ENCODE results near the gene CCHCR1. TPM values are rescaled to one million over a fixed set of nuclear protein-coding genes. Genes with fewer than 3 reads are reported as not detected.
A peak's percentile ranks its signal among the peaks of the same experiment; 100 is the strongest.

Gene CCHCR1
- total RNA-seq, 5 donors from 2014 or later (not counting 1 experiment from before 2014, with no cell fraction given) = 20.7 to 38.6 (median 28.1) TPM

DNA sequence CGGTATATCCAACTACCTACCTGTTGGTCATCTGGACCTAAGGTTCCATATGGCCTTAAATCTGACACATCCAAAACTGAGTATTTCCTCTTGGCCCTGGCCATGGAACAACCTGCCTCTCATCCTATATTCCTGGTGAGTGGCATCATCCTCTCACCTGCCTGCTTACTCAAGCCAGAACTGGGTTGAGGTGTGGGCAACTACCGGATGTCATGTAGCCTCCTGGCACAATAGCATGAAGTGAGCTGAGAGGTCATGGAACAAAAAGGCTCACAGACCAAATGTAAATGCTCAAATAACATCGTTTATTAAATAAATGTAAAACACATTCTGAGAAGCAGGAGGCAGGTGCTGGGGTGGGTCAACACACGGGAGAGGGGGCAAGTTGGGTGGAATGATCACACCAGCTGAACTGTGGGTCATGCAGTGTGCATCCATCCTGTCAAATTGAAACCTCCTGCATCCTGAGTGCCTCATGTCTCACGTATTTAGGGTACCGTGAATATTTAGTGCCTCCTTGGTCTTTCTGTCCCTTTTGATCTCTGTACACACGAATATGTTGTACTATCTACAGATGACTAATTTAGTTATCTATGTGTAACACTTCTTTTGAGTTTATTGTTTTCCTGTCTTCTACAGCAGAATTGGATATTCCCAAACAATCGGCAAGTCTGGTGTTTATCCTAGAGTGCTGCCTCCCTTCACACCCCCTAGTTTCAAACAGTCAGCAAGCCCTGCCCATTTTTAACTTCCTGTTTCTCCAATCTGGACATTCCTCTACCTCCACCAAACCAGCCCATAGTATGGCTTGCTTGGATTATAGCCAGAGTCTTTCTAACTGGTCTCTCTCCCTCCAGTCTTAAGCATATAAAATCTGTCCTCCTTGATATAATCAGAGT is 20.8 kb upstream of the CCHCR1 start:
- Histone ChIP-seq H3K4me1 (ENCODE audit: control insufficient read depth in 1 of 2, extremely low read depth in 1 of 2, insufficient read depth in 2 of 2, low read length in 2 of 2) (peaks cover 0 to 27% of the 10 kb centered on the region in 2 experiments), H3K4me3 (ENCODE audit: control insufficient read depth in 1 of 2, extremely low read depth in 1 of 2, low read length in 1 of 2) (no peak overlapping the region), H3K27ac (ENCODE audit: low read length) (no peak overlapping the region), H3K36me3 (ENCODE audit: control insufficient read depth in 2 of 2, extremely low read depth in 1 of 2, insufficient read depth in 1 of 2, low read length in 1 of 2) (no peaks in the 10 kb centered on the region), H3K27me3 (replicated peaks in 1 of 2; ENCODE audit: control insufficient read depth in 2 of 2, extremely low read depth in 1 of 2, insufficient read depth in 2 of 2, low read length in 1 of 2) (no peaks in the 10 kb centered on the region), H3K9me3 (no peaks in the 10 kb centered on the region)
- H3K27me3 Mint-ChIP-seq = no peaks in the 10 kb centered on the region
- CTCF ChIA-PET = no interaction called here
- POLR2A ChIA-PET = interaction anchor here (0.5 kb wide), 2 partner anchors 593 to 615 kb away, joined by 4 to 9 read pairs; no protein-coding TSS in a partner anchor
- WGBS (ENCODE audit: insufficient coverage) = 0% methylated on average over 1 of the region's 8 CpGs
- no peak overlapping the region for H3K4me3 Mint-ChIP-seq
- peaks cover 9 to 29% (median 21%) of the 10 kb centered on the region in 3 donors for H3K4me1 Mint-ChIP-seq
- ATAC-seq (replicated peaks in 1 of 4) (no peak), DNase-seq (no peak)
- no peak overlapping the region for H3K27ac Mint-ChIP-seq
- no peaks in the 10 kb centered on the region for H3K36me3 Mint-ChIP-seq
- H3K9me3 Mint-ChIP-seq = no peaks in the 10 kb centered on the region

DNA sequence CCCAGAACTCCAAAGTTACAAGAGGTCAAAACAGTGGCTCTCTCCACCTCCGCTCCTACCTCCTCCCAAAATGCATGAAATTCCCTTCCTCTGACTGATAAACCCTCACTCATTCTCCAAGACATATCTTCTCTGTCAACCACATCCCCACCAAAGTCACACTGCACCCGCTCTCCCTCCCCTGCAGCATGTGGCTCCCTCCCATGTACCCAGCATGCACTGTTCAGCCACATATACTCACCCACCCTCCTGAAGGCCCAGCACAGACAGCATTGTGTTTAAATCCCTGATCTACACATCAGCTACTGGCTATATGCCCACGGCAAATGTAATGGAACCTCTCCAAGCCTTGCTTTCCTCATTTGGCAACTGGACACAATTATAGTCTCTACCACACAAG is 18.4 kb upstream of the CCHCR1 start:
- no peaks in the 10 kb centered on the region for H3K27me3 ChIP-seq (replicated peaks in 1 of 2; ENCODE audit: control insufficient read depth in 2 of 2, extremely low read depth in 1 of 2, insufficient read depth in 2 of 2, low read length in 1 of 2)
- no peaks in the 10 kb centered on the region for H3K36me3 ChIP-seq (ENCODE audit: control insufficient read depth in 2 of 2, extremely low read depth in 1 of 2, insufficient read depth in 1 of 2, low read length in 1 of 2)
- H3K9me3 Mint-ChIP-seq = no peaks in the 10 kb centered on the region
- DNase-seq (peak in 2 of 35 experiments; percentile 37 to 43), ATAC-seq (replicated peaks in 1 of 4) (peak in 1 of 4 experiments; percentile 48)
- H3K4me3 ChIP-seq (ENCODE audit: control insufficient read depth in 1 of 2, extremely low read depth in 1 of 2, low read length in 1 of 2) = no peak overlapping the region
- H3K27ac ChIP-seq (ENCODE audit: low read length) = no peak overlapping the region
- H3K4me1 ChIP-seq (ENCODE audit: control insufficient read depth in 1 of 2, extremely low read depth in 1 of 2, insufficient read depth in 2 of 2, low read length in 2 of 2) = peaks cover 0 to 27% of the 10 kb centered on the region in 2 experiments
- H3K36me3 Mint-ChIP-seq = no peaks in the 10 kb centered on the region
- ChIA-PET CTCF (no interaction called here), POLR2A (interaction anchor here in 1 of 2 donors (0.9 kb wide), 1 partner anchor 13 kb away, joined by 3 read pairs; no protein-coding TSS in a partner anchor)
- H3K9me3 ChIP-seq = no peaks in the 10 kb centered on the region
- H3K27me3 Mint-ChIP-seq = no peaks in the 10 kb centered on the region
- H3K4me3 Mint-ChIP-seq = no peak overlapping the region
- no peak overlapping the region for H3K27ac Mint-ChIP-seq
- H3K4me1 Mint-ChIP-seq = peaks cover 9 to 29% (median 21%) of the 10 kb centered on the region in 3 donors
- 59% methylated on average over 3 of the region's 3 CpGs for WGBS (ENCODE audit: insufficient coverage)

DNA sequence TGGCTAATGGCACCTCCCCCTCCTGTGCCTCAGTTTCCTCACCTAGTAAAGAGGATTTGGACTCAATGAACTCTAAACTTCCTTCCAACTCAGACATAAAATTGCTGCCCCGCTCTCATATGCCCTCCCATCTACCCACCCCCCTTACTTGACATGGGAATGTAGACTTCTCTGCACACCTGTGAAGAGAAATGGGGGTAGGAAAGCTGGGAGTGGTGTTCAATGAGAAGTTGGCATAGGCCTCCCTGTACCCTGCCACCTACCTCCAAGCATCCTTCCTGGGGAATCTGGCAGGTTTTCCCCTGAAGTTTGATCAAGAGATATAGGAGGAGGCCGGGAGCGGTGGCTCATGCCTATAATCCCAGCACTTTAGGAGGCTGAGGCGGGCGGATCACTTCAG is 16.8 kb upstream of the CCHCR1 start:
- no peaks in the 10 kb centered on the region for H3K36me3 ChIP-seq (ENCODE audit: control insufficient read depth in 2 of 2, extremely low read depth in 1 of 2, insufficient read depth in 1 of 2, low read length in 1 of 2)
- H3K4me1 ChIP-seq (ENCODE audit: control insufficient read depth in 1 of 2, extremely low read depth in 1 of 2, insufficient read depth in 2 of 2, low read length in 2 of 2) = peaks cover 0 to 21% of the 10 kb centered on the region in 2 experiments
- H3K27me3 ChIP-seq (replicated peaks in 1 of 2; ENCODE audit: control insufficient read depth in 2 of 2, extremely low read depth in 1 of 2, insufficient read depth in 2 of 2, low read length in 1 of 2) = no peaks in the 10 kb centered on the region
- Mint-ChIP-seq H3K4me3 (no peak overlapping the region), H3K4me1 (peaks cover 9 to 18% (median 14%) of the 10 kb centered on the region in 3 donors), H3K36me3 (no peaks in the 10 kb centered on the region), H3K27me3 (no peaks in the 10 kb centered on the region), H3K27ac (no peak overlapping the region), H3K9me3 (no peaks in the 10 kb centered on the region)
- CTCF ChIA-PET = no interaction called here
- ATAC-seq (replicated peaks in 1 of 4) (no peak), DNase-seq (no peak)
- POLR2A ChIA-PET = no interaction called here
- H3K9me3 ChIP-seq = no peaks in the 10 kb centered on the region
- no peak overlapping the region for H3K4me3 ChIP-seq (ENCODE audit: control insufficient read depth in 1 of 2, extremely low read depth in 1 of 2, low read length in 1 of 2)
- no peak overlapping the region for H3K27ac ChIP-seq (ENCODE audit: low read length)
- 100% methylated on average over 3 of the region's 5 CpGs for WGBS (ENCODE audit: insufficient coverage)

DNA sequence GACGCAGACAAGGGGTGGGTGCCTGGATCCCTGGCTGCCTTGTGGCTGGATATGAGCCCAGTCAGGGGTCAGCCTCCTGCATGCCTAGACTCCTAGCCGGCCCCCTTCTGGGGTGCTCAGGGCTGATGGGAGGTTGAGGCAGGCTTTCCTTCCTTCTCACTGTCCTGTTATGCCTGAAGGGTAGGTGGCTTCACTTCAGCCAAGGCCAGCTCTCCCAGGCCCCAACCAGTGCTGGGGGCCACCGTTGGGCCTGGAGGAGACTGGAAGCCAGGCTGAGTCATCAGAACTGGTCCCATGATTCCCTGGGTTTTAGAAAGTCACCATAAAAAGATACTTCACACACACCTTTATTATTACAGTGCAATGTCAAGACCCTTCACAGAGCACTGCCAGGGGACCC is 15.8 kb upstream of the CCHCR1 start:
- Histone ChIP-seq H3K36me3 (ENCODE audit: control insufficient read depth in 2 of 2, extremely low read depth in 1 of 2, insufficient read depth in 1 of 2, low read length in 1 of 2) (no peaks in the 10 kb centered on the region), H3K9me3 (no peaks in the 10 kb centered on the region), H3K4me3 (ENCODE audit: control insufficient read depth in 1 of 2, extremely low read depth in 1 of 2, low read length in 1 of 2) (no peak overlapping the region), H3K4me1 (ENCODE audit: control insufficient read depth in 1 of 2, extremely low read depth in 1 of 2, insufficient read depth in 2 of 2, low read length in 2 of 2) (peaks cover 0 to 17% of the 10 kb centered on the region in 2 experiments), H3K27ac (ENCODE audit: low read length) (no peak overlapping the region), H3K27me3 (replicated peaks in 1 of 2; ENCODE audit: control insufficient read depth in 2 of 2, extremely low read depth in 1 of 2, insufficient read depth in 2 of 2, low read length in 1 of 2) (no peaks in the 10 kb centered on the region)
- peaks cover 3 to 9% (median 8%) of the 10 kb centered on the region in 3 donors for H3K4me1 Mint-ChIP-seq
- no peaks in the 10 kb centered on the region for H3K27me3 Mint-ChIP-seq
- no peaks in the 10 kb centered on the region for H3K9me3 Mint-ChIP-seq
- ATAC-seq (replicated peaks in 1 of 4) (no peak), DNase-seq (no peak)
- ChIA-PET CTCF (no interaction called here), POLR2A (no interaction called here)
- WGBS (ENCODE audit: insufficient coverage) = 83% methylated on average over 1 of the region's 3 CpGs
- H3K36me3 Mint-ChIP-seq = no peaks in the 10 kb centered on the region
- no peak overlapping the region for H3K4me3 Mint-ChIP-seq
- no peak overlapping the region for H3K27ac Mint-ChIP-seq

DNA sequence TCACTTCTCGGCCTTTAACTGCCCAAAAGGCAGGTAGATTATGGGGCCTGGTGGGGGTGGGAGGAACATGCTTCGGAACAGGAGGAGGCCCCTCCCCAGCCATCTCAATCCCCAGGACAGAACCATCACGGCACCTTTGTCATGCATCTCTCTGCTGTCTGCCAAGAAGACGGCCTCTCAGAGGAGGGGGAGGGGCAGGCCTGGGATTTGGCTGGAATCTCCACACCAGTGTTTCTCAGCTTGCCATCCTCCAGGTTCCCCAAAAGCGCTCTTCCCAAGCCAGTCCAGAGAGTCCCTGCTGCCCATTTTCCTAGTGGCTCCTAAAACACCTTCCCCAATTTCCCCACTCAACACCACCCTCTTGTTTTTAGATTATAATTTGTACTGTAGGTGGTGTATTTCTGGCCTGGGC is 15.4 kb upstream of the CCHCR1 start:
- Histone ChIP-seq H3K4me1 (ENCODE audit: control insufficient read depth in 1 of 2, extremely low read depth in 1 of 2, insufficient read depth in 2 of 2, low read length in 2 of 2) (peaks cover 0 to 13% of the 10 kb centered on the region in 2 experiments), H3K27ac (ENCODE audit: low read length) (no peak overlapping the region), H3K27me3 (replicated peaks in 1 of 2; ENCODE audit: control insufficient read depth in 2 of 2, extremely low read depth in 1 of 2, insufficient read depth in 2 of 2, low read length in 1 of 2) (no peaks in the 10 kb centered on the region), H3K9me3 (no peaks in the 10 kb centered on the region), H3K4me3 (ENCODE audit: control insufficient read depth in 1 of 2, extremely low read depth in 1 of 2, low read length in 1 of 2) (no peak overlapping the region), H3K36me3 (ENCODE audit: control insufficient read depth in 2 of 2, extremely low read depth in 1 of 2, insufficient read depth in 1 of 2, low read length in 1 of 2) (no peaks in the 10 kb centered on the region)
- Mint-ChIP-seq H3K27me3 (no peaks in the 10 kb centered on the region), H3K4me1 (peaks cover 3 to 8% (median 5%) of the 10 kb centered on the region in 3 donors), H3K27ac (no peak overlapping the region), H3K4me3 (no peak overlapping the region), H3K9me3 (no peaks in the 10 kb centered on the region), H3K36me3 (no peaks in the 10 kb centered on the region)
- ChIA-PET POLR2A (no interaction called here), CTCF (no interaction called here)
- ATAC-seq (replicated peaks in 1 of 4) (no peak), DNase-seq (no peak)
- WGBS (ENCODE audit: insufficient coverage) = no CpG with 5 or more reads among the region's 5 CpGs

DNA sequence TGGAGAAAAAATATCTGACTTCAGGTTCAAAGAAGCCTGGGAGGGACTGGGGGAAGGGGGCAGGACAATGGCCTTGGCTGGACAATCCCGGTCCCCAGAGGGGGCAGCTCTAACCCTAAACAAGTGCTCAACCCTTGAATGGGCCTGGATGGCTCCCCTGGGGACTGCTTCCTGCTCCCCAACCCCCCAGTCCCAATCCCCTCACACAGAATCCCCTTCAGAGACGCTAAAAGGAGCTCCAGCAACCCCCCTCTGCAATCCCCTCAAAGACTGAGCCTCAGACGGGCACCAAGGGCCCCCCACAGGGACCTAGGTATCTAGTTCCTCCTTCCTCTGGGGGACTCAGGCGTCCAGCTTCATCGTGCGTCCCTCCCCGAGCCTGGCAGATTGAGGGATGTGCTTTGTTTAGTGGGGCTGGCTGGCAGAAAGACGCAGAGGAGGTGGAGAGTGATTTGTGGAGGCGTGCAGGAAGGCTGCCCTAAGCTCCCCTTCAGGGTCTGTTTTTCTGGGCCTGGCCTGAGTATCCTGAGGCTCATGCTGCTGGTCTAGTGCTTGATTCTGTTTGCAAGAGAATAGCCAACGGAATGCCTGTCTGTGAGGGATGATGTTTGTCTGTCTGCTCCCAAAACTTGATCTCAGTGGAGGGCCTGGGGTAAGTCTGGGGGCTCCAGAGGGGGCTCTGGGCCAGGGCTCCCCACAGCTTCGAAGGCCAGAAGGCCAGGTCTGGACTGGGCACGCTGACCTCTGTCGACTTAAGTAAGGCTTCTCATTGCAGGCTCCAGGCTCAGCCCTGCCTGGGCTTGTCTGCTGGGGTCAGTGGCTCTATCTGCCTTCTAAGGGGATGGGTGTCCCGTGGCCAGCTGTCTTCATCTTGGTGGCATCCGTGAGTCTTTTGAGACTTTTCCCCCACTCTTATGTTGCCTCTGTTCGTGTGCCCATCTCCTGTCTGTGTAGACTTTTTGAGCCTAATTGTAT is 14.6 kb upstream of the CCHCR1 start:
- 83% methylated on average over 11 of the region's 16 CpGs for WGBS (ENCODE audit: insufficient coverage)
- ATAC-seq (replicated peaks in 1 of 4) = no peak
- POLR2A ChIA-PET = interaction anchor here in 1 of 2 donors (0.6 kb wide), 1 partner anchor 42 kb away, joined by 3 read pairs; no protein-coding TSS in a partner anchor
- H3K36me3 ChIP-seq (ENCODE audit: control insufficient read depth in 2 of 2, extremely low read depth in 1 of 2, insufficient read depth in 1 of 2, low read length in 1 of 2) = no peaks in the 10 kb centered on the region
- no peak overlapping the region for H3K4me3 Mint-ChIP-seq
- no peaks in the 10 kb centered on the region for H3K27me3 ChIP-seq (replicated peaks in 1 of 2; ENCODE audit: control insufficient read depth in 2 of 2, extremely low read depth in 1 of 2, insufficient read depth in 2 of 2, low read length in 1 of 2)
- CTCF ChIA-PET = no interaction called here
- no peak overlapping the region for H3K27ac ChIP-seq (ENCODE audit: low read length)
- peaks cover 0 to 13% of the 10 kb centered on the region in 2 experiments for H3K4me1 ChIP-seq (ENCODE audit: control insufficient read depth in 1 of 2, extremely low read depth in 1 of 2, insufficient read depth in 2 of 2, low read length in 2 of 2)
- H3K9me3 Mint-ChIP-seq = no peaks in the 10 kb centered on the region
- no peak overlapping the region for H3K4me3 ChIP-seq (ENCODE audit: control insufficient read depth in 1 of 2, extremely low read depth in 1 of 2, low read length in 1 of 2)
- no peaks in the 10 kb centered on the region for H3K9me3 ChIP-seq
- DNase-seq = no peak
- no peaks in the 10 kb centered on the region for H3K27me3 Mint-ChIP-seq
- H3K4me1 Mint-ChIP-seq = peaks cover 3 to 8% (median 4%) of the 10 kb centered on the region in 3 donors
- no peaks in the 10 kb centered on the region for H3K36me3 Mint-ChIP-seq
- no peak overlapping the region for H3K27ac Mint-ChIP-seq
